HepG2 (cell line): Measurements from ENCODE around the gene CDHR5. TPM values are rescaled to one million over a fixed set of nuclear protein-coding genes. Genes with fewer than 3 reads are reported as not detected.

ENCODE experiments used
- BCL6 ChIP-seq: IDR thresholded peaks from 2 replicates; pipeline ENCODE4 v1.6.1; 2016; ENCODE audit warnings: missing genetic modification reagents, missing compliant biosample characterization
- CREM ChIP-seq, 2 experiments: sonication (generic) in 1 of 2; formaldehyde crosslinking in 1 of 2; IDR thresholded peaks; 2 replicates each; pipeline versions ENCODE4 v1.4.0 to v1.6.1; 2016 to 2020; ENCODE audit warnings: antibody characterized with exemption in 1 of 2, mild to moderate bottlenecking in 1 of 2, missing genetic modification reagents in 1 of 2
- HNF4A ChIP-seq: sonication (generic); formaldehyde crosslinking; IDR thresholded peaks from 2 replicates; pipeline ENCODE4 v1.4.0; 2020; ENCODE audit warnings: missing genetic modification reagents
- IKZF1 ChIP-seq: fragments of 450-650 bp; IDR thresholded peaks from 2 replicates; pipeline ENCODE4 v1.7.1; 2016
- NR2C2 ChIP-seq: sonication (generic); formaldehyde crosslinking; IDR thresholded peaks from 2 replicates; pipeline ENCODE4 v1.4.0; 2020; ENCODE audit warnings: missing genetic modification reagents, mild to moderate bottlenecking, moderate library complexity, borderline replicate concordance
- SRF ChIP-seq: IDR thresholded peaks from 2 replicates; pipeline ENCODE4 v1.6.1; 2011; ENCODE audit warnings: mild to moderate bottlenecking, low read depth, low read length, moderate library complexity
- ZBTB7B ChIP-seq: sonication (generic); formaldehyde crosslinking; IDR thresholded peaks from 2 replicates; pipeline ENCODE4 v1.4.0; 2020; ENCODE audit warnings: missing genetic modification reagents
- ZIK1 ChIP-seq: sonication (generic); formaldehyde crosslinking; IDR thresholded peaks from 2 replicates; pipeline ENCODE4 v1.5.0; 2020; ENCODE audit warnings: mild to moderate bottlenecking, low read depth, missing genetic modification reagents, borderline replicate concordance
- ZNF263 ChIP-seq: sonication (generic); formaldehyde crosslinking; IDR thresholded peaks from 2 replicates; pipeline ENCODE4 v1.4.0; 2020; ENCODE audit warnings: missing genetic modification reagents
- ZNF292 ChIP-seq: sonication (generic); formaldehyde crosslinking; IDR thresholded peaks from 2 replicates; pipeline ENCODE4 v1.8.1; 2022; ENCODE audit warnings: mild to moderate bottlenecking, low read depth, missing genetic modification reagents, borderline replicate concordance
- ZNF564 ChIP-seq: sonication (generic); formaldehyde crosslinking; IDR thresholded peaks from 2 replicates; pipeline ENCODE4 v1.8.1; 2023; ENCODE audit warnings: mild to moderate bottlenecking, missing genetic modification reagents
- ZNF619 ChIP-seq: sonication (generic); formaldehyde crosslinking; IDR thresholded peaks from 2 replicates; pipeline ENCODE4 v1.4.0; 2020; ENCODE audit warnings: mild to moderate bottlenecking, missing genetic modification reagents
- ZNF781 ChIP-seq: sonication (generic); formaldehyde crosslinking; IDR thresholded peaks from 2 replicates; pipeline ENCODE4 v1.5.1; 2020; ENCODE audit warnings: borderline replicate concordance, mild to moderate bottlenecking, missing genetic modification reagents; ENCODE audit errors: not compliant biosample characterization
- polyA plus RNA-seq, 8 experiments: library from polyadenylated mRNA; depleted of rRNA in 3 of 8; stranded (reverse) in 7 of 8; unstranded in 1 of 8; fragments of >200 nt; fragmentation: Illumina TruSeq in 4 of 8; extraction: Trizol in 4 of 8; gene quantifications; 2 replicates each; pipeline versions ENCODE4 v1.2.1 to v1.2.3, GENCODE V29; 2011 to 2016; ENCODE audit warnings: low read depth in 4 of 8, missing spikeins in 1 of 8, mixed read lengths in 1 of 8; ENCODE audit not compliant: insufficient read depth in 1 of 8
- total RNA-seq, 5 experiments: library from RNA; depleted of rRNA; stranded (reverse); fragments of >200 nt; fragmentation: Illumina TruSeq; extraction: Trizol; gene quantifications; 2 replicates each; pipeline ENCODE4 v1.2.3, GENCODE V29; 2016; ENCODE audit warnings: low read depth in 1 of 5
- TF ChIP-seq, protein P1 (sequence below): IDR thresholded peaks from 2 replicates; pipeline ENCODE4 v1.6.1; 2016; ENCODE audit warnings: low read depth
- TF ChIP-seq, protein P2 (sequence below): conservative IDR thresholded peaks from 2 replicates; pipeline ENCODE4 v1.6.1; 2018; ENCODE audit warnings: missing genetic modification reagents
- TF ChIP-seq, protein P3 (sequence below): fragments of 450-650 bp; IDR thresholded peaks from 2 replicates; pipeline ENCODE4 v1.6.1; 2017
- TF ChIP-seq, protein P4 (sequence below): IDR thresholded peaks from 2 replicates; pipeline ENCODE4 v1.6.1; 2016; ENCODE audit warnings: missing compliant biosample characterization, missing genetic modification reagents, borderline replicate concordance

The CDHR5 gene
- total and polyA plus RNA-seq, 2 of the 13 experiments (the other 11 are each of a cell fraction or from before 2014, with no cell fraction given), result 0.46 to 0.71 TPM

DNA sequence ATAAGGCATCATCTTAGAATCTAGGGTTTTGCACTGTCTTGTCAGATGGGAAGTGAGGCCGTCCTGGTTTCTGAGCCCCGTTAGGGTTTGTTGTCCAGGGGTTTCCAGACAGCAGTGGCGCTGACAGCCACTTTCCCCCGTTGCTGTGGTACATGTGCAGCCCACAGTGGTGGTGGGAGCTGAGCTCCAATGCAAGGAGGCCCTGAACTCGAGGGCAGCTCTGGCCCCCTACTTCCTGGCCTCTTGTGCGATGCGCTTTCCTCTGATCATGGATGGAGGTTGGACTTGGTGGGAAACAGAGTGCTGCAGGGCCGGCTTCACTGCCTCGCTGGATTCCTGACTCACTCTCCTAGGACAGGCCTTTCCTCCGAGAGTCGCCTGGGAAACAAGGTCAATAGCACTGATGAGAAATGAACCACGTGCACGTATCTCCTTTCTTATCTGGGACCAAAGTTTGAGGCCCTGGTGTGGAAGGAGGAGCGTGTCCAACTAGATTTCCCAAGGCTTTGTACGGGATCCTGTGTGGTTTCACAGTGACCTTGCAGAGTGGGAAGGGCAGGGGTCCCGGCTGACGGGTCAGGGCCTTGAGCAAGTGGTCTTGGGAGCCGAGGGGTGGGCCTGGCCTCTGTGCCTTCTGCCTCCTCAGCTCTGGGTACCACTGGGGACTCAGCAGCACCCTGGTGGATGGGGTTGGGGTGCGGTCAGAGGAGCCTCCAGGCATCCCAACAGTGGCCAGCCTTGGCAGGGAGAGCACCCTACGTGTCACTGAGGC lies 44.7 kb downstream of the CDHR5 start (continued):
- TF ChIP-seq ZNF781 (CRISPR knock-in tag) (peak; percentile 53), NR2C2 (CRISPR knock-in tag) (peak; percentile 77; the same call in 1 of the 2 replicates), ZIK1 (CRISPR knock-in tag) (no peak), ZNF292 (CRISPR knock-in tag) (no peak; the same call in 1 of the 2 replicates), HNF4A (peak; percentile 91), CREM (IDR thresholded peaks at IDR 0.05) (peak; percentile 15; the same call in 1 of the 2 replicates), CREM (CRISPR knock-in tag; IDR thresholded peaks at IDR 0.05) (no peak), SRF (no peak), ZNF564 (CRISPR knock-in tag) (no peak), BCL6 (peak; percentile 36), IKZF1 (no peak), ZBTB7B (CRISPR knock-in tag) (peak; percentile 59; the same call in 1 of the 2 replicates), ZNF619 (CRISPR knock-in tag) (no peak), ZNF263 (peak; percentile 46; the same call in 1 of the 2 replicates)
- TF ChIP-seq, protein P1, sequence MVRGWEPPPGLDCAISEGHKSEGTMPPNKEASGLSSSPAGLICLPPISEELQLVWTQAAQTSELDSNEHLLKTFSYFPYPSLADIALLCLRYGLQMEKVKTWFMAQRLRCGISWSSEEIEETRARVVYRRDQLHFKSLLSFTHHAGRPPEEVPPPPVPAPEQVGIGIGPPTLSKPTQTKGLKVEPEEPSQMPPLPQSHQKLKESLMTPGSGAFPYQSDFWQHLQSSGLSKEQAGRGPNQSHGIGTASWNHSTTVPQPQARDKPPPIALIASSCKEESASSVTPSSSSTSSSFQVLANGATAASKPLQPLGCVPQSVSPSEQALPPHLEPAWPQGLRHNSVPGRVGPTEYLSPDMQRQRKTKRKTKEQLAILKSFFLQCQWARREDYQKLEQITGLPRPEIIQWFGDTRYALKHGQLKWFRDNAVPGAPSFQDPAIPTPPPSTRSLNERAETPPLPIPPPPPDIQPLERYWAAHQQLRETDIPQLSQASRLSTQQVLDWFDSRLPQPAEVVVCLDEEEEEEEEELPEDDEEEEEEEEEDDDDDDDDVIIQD (CRISPR knock-in tag), result no peak
- TF ChIP-seq, protein P2, sequence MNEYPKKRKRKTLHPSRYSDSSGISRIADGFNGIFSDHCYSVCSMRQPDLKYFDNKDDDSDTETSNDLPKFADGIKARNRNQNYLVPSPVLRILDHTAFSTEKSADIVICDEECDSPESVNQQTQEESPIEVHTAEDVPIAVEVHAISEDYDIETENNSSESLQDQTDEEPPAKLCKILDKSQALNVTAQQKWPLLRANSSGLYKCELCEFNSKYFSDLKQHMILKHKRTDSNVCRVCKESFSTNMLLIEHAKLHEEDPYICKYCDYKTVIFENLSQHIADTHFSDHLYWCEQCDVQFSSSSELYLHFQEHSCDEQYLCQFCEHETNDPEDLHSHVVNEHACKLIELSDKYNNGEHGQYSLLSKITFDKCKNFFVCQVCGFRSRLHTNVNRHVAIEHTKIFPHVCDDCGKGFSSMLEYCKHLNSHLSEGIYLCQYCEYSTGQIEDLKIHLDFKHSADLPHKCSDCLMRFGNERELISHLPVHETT (CRISPR knock-in tag), result no peak
- TF ChIP-seq, protein P3, sequence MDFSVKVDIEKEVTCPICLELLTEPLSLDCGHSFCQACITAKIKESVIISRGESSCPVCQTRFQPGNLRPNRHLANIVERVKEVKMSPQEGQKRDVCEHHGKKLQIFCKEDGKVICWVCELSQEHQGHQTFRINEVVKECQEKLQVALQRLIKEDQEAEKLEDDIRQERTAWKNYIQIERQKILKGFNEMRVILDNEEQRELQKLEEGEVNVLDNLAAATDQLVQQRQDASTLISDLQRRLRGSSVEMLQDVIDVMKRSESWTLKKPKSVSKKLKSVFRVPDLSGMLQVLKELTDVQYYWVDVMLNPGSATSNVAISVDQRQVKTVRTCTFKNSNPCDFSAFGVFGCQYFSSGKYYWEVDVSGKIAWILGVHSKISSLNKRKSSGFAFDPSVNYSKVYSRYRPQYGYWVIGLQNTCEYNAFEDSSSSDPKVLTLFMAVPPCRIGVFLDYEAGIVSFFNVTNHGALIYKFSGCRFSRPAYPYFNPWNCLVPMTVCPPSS, result no peak
- TF ChIP-seq, protein P4, sequence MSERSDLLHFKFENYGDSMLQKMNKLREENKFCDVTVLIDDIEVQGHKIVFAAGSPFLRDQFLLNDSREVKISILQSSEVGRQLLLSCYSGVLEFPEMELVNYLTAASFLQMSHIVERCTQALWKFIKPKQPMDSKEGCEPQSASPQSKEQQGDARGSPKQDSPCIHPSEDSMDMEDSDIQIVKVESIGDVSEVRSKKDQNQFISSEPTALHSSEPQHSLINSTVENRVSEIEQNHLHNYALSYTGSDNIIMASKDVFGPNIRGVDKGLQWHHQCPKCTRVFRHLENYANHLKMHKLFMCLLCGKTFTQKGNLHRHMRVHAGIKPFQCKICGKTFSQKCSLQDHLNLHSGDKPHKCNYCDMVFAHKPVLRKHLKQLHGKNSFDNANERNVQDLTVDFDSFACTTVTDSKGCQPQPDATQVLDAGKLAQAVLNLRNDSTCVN (CRISPR knock-in tag), result no peak
